ENCODE data around the gene BLM. TPM values are rescaled to one million over a fixed set of nuclear protein-coding genes. Genes with fewer than 3 reads are reported as not detected.

The BLM gene
- total RNA-seq, 1 donor: 1.4 TPM

- H3K4me2 ChIP-seq (ENCODE audit: insufficient read depth, low read length): no peak overlapping the region
- no peak overlapping the region for H3K4me3 ChIP-seq (ENCODE audit: insufficient read depth, low read length)
These were observed 121.0 kb downstream of the BLM start for GRCh38 chr15:90838139-90838538.

DNA sequence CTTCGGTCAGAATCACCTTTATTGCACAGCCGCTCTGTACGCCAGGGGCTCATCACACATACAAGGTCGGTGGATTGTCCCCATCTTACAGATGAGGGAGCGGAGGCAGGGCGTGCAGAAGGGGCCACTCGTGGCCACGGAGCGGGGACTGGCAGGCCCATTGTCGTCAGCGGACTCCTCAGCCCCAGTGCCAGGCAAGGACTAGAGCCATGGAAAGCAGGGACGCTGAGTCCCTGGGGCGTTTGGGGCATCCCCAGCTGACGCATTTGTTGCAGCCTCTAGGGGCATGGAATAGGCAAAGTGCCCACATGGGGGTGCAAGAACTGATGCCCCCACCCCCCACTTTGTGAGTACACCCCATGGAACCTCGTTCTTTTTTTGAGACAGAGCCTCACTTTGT is 121.4 kb downstream of the BLM start:
- no peak overlapping the region for H3K4me3 ChIP-seq (ENCODE audit: insufficient read depth, low read length)
- H3K4me1 ChIP-seq (ENCODE audit: insufficient read depth, low read length): peaks cover 6% of the 10 kb centered on the region
- no peaks in the 10 kb centered on the region for H3K9me3 ChIP-seq (ENCODE audit: low read depth, low read length)
- H3K27ac ChIP-seq (ENCODE audit: low read depth, low read length): no peak overlapping the region
- H2AFZ ChIP-seq (ENCODE audit: low read length): no peak overlapping the region
- no peak for DNase-seq (ENCODE audit: insufficient read length, low spot score, missing footprints)
- TF ChIP-seq, protein P1, sequence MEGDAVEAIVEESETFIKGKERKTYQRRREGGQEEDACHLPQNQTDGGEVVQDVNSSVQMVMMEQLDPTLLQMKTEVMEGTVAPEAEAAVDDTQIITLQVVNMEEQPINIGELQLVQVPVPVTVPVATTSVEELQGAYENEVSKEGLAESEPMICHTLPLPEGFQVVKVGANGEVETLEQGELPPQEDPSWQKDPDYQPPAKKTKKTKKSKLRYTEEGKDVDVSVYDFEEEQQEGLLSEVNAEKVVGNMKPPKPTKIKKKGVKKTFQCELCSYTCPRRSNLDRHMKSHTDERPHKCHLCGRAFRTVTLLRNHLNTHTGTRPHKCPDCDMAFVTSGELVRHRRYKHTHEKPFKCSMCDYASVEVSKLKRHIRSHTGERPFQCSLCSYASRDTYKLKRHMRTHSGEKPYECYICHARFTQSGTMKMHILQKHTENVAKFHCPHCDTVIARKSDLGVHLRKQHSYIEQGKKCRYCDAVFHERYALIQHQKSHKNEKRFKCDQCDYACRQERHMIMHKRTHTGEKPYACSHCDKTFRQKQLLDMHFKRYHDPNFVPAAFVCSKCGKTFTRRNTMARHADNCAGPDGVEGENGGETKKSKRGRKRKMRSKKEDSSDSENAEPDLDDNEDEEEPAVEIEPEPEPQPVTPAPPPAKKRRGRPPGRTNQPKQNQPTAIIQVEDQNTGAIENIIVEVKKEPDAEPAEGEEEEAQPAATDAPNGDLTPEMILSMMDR (IDR thresholded peaks at IDR 0.05; ENCODE audit: extremely low read depth, low read depth, low read length): no peak
- no peaks in the 10 kb centered on the region for H3K79me2 ChIP-seq (ENCODE audit: insufficient read depth, low read length)
- H3K36me3 ChIP-seq (ENCODE audit: insufficient read depth, low read length): no peaks in the 10 kb centered on the region
- H4K20me1 ChIP-seq (ENCODE audit: insufficient read depth, low read length): no peaks in the 10 kb centered on the region
- no peaks in the 10 kb centered on the region for H3K27me3 ChIP-seq (ENCODE audit: insufficient read depth, low read length)
- H3K4me2 ChIP-seq (ENCODE audit: insufficient read depth, low read length): no peak overlapping the region

More at GRCh38 chr15:90838139-90838538, 121.0 kb downstream of the BLM start:
- Histone ChIP-seq H3K4me1 (ENCODE audit: insufficient read depth, low read length) (peaks cover 6% of the 10 kb centered on the region), H3K9me3 (ENCODE audit: low read depth, low read length) (no peaks in the 10 kb centered on the region), H4K20me1 (ENCODE audit: insufficient read depth, low read length) (no peaks in the 10 kb centered on the region), H3K79me2 (ENCODE audit: insufficient read depth, low read length) (no peaks in the 10 kb centered on the region), H3K27ac (ENCODE audit: low read depth, low read length) (no peak overlapping the region), H3K36me3 (ENCODE audit: insufficient read depth, low read length) (no peaks in the 10 kb centered on the region), H2AFZ (ENCODE audit: low read length) (no peak overlapping the region), H3K27me3 (ENCODE audit: insufficient read depth, low read length) (no peaks in the 10 kb centered on the region)
- TF ChIP-seq, protein P1 (IDR thresholded peaks at IDR 0.05; ENCODE audit: extremely low read depth, low read depth, low read length): no peak
- DNase-seq (ENCODE audit: insufficient read length, low spot score, missing footprints): peak; percentile 13

DNA sequence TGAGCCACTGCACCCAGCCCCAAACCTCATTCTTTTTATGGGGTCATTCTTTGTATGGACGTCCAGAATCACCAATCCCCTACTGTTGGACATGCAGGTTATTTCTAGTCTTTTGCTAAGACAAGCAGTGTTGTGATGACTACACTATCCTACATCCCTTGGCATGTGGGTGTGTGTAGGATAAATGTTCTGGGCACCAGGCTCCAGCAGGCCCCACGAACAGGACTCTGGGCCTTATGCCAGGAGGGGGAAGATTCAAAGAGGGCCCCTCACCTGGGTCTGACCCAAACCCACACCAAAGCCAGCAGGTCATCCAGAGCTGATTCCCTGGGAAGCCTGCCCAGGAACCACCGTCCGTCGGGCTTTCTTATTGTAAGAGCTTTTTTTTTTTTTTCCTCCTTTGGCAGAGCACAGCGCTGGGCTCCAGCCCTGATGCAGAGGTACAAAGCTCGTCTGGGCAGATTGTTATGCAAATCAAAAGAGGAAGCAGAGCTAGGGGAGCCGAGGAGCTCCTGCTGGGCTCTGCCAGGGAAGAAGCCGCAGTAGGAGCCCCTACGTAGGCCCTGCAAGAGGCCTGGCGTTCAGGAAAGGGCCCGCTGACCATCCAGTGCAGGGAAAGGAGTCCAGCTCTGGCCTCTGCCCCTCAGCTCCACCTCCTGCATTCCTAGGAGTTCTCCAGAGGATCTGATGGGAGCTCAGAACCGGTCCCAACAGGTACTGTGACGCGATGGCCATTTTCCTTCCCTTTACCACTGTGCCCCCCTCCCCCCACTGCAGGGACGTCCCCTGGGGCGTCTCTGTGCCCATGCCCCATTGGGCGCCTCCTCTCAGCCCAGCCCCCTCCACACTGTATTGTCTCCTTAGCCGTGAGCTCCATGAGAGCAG is 122.3 kb downstream of the BLM start:
- H3K79me2 ChIP-seq (ENCODE audit: insufficient read depth, low read length): no peaks in the 10 kb centered on the region
- H3K4me1 ChIP-seq (ENCODE audit: insufficient read depth, low read length): peaks cover 6% of the 10 kb centered on the region
- no peaks in the 10 kb centered on the region for H3K36me3 ChIP-seq (ENCODE audit: insufficient read depth, low read length)
- no peaks in the 10 kb centered on the region for H3K27me3 ChIP-seq (ENCODE audit: insufficient read depth, low read length)
- H3K9me3 ChIP-seq (ENCODE audit: low read depth, low read length): no peaks in the 10 kb centered on the region
- no peak overlapping the region for H3K27ac ChIP-seq (ENCODE audit: low read depth, low read length)
- no peak overlapping the region for H3K4me2 ChIP-seq (ENCODE audit: insufficient read depth, low read length)
- no peak overlapping the region for H2AFZ ChIP-seq (ENCODE audit: low read length)
- peak; percentile 65 for DNase-seq (ENCODE audit: insufficient read length, low spot score, missing footprints)
- TF ChIP-seq, protein P1 (IDR thresholded peaks at IDR 0.05; ENCODE audit: extremely low read depth, low read depth, low read length): no peak
- H4K20me1 ChIP-seq (ENCODE audit: insufficient read depth, low read length): no peaks in the 10 kb centered on the region
- no peak overlapping the region for H3K4me3 ChIP-seq (ENCODE audit: insufficient read depth, low read length)

GRCh38 chr15:90840157-90840855 is 123.2 kb downstream of the BLM start:
- H3K79me2 ChIP-seq (ENCODE audit: insufficient read depth, low read length): no peaks in the 10 kb centered on the region
- H4K20me1 ChIP-seq (ENCODE audit: insufficient read depth, low read length): no peaks in the 10 kb centered on the region
- H3K4me1 ChIP-seq (ENCODE audit: insufficient read depth, low read length): peaks cover 8% of the 10 kb centered on the region
- DNase-seq (ENCODE audit: insufficient read length, low spot score, missing footprints): peak; percentile 75
- H3K36me3 ChIP-seq (ENCODE audit: insufficient read depth, low read length): no peaks in the 10 kb centered on the region
- no peak overlapping the region for H2AFZ ChIP-seq (ENCODE audit: low read length)
- no peak overlapping the region for H3K4me2 ChIP-seq (ENCODE audit: insufficient read depth, low read length)
- H3K4me3 ChIP-seq (ENCODE audit: insufficient read depth, low read length): no peak overlapping the region
- H3K27ac ChIP-seq (ENCODE audit: low read depth, low read length): no peak overlapping the region
- no peaks in the 10 kb centered on the region for H3K27me3 ChIP-seq (ENCODE audit: insufficient read depth, low read length)
- no peaks in the 10 kb centered on the region for H3K9me3 ChIP-seq (ENCODE audit: low read depth, low read length)
- TF ChIP-seq, protein P1 (IDR thresholded peaks at IDR 0.05; ENCODE audit: extremely low read depth, low read depth, low read length): no peak
